Gastroesophageal sphincter (tissue), 4 donors: ENCODE measurements around the gene GRID1. TPM values are rescaled to one million over a fixed set of nuclear protein-coding genes. Genes with fewer than 3 reads are reported as not detected.
"Not testable (repeated sequence)": the region's sequence is repeated elsewhere in the genome, so short reads cannot be mapped to it uniquely, and the experiment has no call there.

ENCODE experiments used
- ATAC-seq: fragments of 150-250 bp; one replicate; pipeline ENCODE4 v1.9.1; 2016; ENCODE audit warnings: mild to moderate bottlenecking, moderate library complexity
- H3K27ac ChIP-seq, 4 donors: fragments of 200-600 bp; sonication (generic) in 3 of 4; 1 replicate in 3 of 4; 2 replicates in 1 of 4; pipeline ENCODE4 v1.5.1; 2016 to 2019
- H3K27me3 ChIP-seq: fragments of 200-600 bp; sonication (generic); one replicate; pipeline ENCODE4 v1.5.1; 2019
- H3K36me3 ChIP-seq, 2 donors: fragments of 200-600 bp; sonication (generic); one replicate each; pipeline ENCODE4 v1.5.1; 2019; ENCODE audit warnings: control low read depth in 1 of 2
- H3K4me1 ChIP-seq, 3 donors: fragments of 200-600 bp; sonication (generic); 1 replicate in 2 of 3; 2 replicates in 1 of 3; pipeline ENCODE4 v1.5.1; 2016 to 2019; ENCODE audit warnings: control low read depth in 2 of 3
- H3K4me3 ChIP-seq, 2 donors: fragments of 200-600 bp; sonication (generic); one replicate each; pipeline ENCODE4 v1.5.1; 2019; ENCODE audit warnings: mild to moderate bottlenecking in 1 of 2, moderate library complexity in 1 of 2
- H3K9me3 ChIP-seq, 3 donors: fragments of 200-600 bp; sonication (generic); one replicate each; pipeline ENCODE4 v1.5.1; 2017 to 2019; ENCODE audit warnings: control low read depth in 2 of 3
- CTCF ChIP-seq, 4 experiments: fragments of 200-600 bp in 2 of 4; fragments of 450-650 bp in 2 of 4; sonication (generic) in 1 of 4; IDR thresholded peaks; one replicate each; pipeline ENCODE4 v1.5.1; 2017 to 2019; ENCODE audit warnings: antibody characterized with exemption in 4 of 4, mild to moderate bottlenecking in 2 of 4, moderate library complexity in 2 of 4
- EP300 ChIP-seq: sonication (generic); formaldehyde crosslinking; IDR thresholded peaks from one replicate; pipeline ENCODE4 v1.6.1; 2017; ENCODE audit warnings: antibody characterized with exemption, mild to moderate bottlenecking
- POLR2A ChIP-seq, 2 donors: fragments of 450-650 bp; IDR thresholded peaks; one replicate each; pipeline ENCODE4 v1.6.1; 2017; ENCODE audit warnings: antibody characterized with exemption in 2 of 2, mild to moderate bottlenecking in 2 of 2, moderate library complexity in 1 of 2
- POLR2AphosphoS5 ChIP-seq: sonication (generic); formaldehyde crosslinking; IDR thresholded peaks from one replicate; pipeline ENCODE4 v1.6.1; 2017; ENCODE audit warnings: antibody characterized with exemption
- WGBS, 2 donors: methylation state at CpG; one replicate each; pipeline ENCODE4 v1.1.5; 2018; ENCODE audit warnings: low coverage in 1 of 2; 5-methylcytosine and 5-hydroxymethylcytosine counted together
- total RNA-seq, 4 donors: library from RNA; depleted of rRNA; stranded (reverse); fragments of >200 nt; gene quantifications; one replicate each; pipeline ENCODE4 v1.1.0, GENCODE V29; 2016

The GRID1 gene
- total RNA-seq, 4 donors from 2014 or later, result 1.2 to 2.7 (median 1.7) TPM

GRCh38 chr10:85724215-85724614 is 642.4 kb downstream of the GRID1 start:
- no peak overlapping the region for H3K4me3 ChIP-seq
- ATAC-seq, result no peak

DNA sequence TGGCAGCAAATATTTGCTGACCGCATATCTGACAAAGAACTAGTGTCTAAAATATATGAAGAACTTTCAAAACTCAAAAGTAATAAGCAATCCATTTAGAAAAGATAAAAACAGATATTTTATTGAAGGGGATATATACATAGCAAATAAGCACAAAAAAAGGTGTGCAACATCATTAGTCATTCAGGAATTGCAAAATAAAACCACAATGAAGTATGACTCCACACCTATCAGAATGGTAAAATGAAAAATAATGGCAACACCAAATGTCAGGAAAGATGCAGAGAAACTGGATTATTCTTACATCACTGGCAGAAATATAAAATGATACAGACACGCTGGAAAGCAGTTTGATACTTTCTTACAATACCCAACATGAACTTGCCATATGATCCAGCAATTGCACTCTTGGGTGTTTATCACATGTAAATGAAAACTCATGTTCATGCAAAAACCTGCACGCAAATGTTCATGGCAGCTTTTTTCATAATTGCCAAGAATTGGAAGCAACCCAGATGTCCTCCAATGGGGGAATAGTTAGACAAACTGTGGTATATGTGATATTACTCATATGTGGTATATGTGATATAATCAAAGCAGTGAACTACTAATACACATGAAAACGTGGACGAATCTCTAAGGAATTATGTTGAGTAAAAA is 645.5 kb downstream of the GRID1 start:
- H3K9me3 ChIP-seq, result no peaks in the 10 kb centered on the region
- H3K27ac ChIP-seq, result no peak overlapping the region
- TF ChIP-seq EP300, result no peak
- WGBS, 2 donors, result 60 to 68% methylated on average over 5 of the region's 5 CpGs
- H3K27me3 ChIP-seq, result no peaks in the 10 kb centered on the region
- no peaks in the 10 kb centered on the region for H3K4me1 ChIP-seq
- no peak overlapping the region for H3K4me3 ChIP-seq
- no peaks in the 10 kb centered on the region for H3K36me3 ChIP-seq
- ATAC-seq, result no peak

More at GRCh38 chr10:85724215-85724614, 642.4 kb downstream of the GRID1 start:
- H3K27me3 ChIP-seq, result no peaks in the 10 kb centered on the region
- H3K9me3 ChIP-seq, result no peaks in the 10 kb centered on the region
- TF ChIP-seq POLR2AphosphoS5 (no peak), CTCF (IDR thresholded peaks at IDR 0.05) (no peak), EP300 (no peak), POLR2A (IDR thresholded peaks at IDR 0.05) (no peak)
- WGBS, 2 donors, result 86 to 93% methylated on average over 5 to 6 of the region's 6 CpGs
- no peak overlapping the region for H3K27ac ChIP-seq
- no peaks in the 10 kb centered on the region for H3K36me3 ChIP-seq
- H3K4me1 ChIP-seq, result no peaks in the 10 kb centered on the region

DNA sequence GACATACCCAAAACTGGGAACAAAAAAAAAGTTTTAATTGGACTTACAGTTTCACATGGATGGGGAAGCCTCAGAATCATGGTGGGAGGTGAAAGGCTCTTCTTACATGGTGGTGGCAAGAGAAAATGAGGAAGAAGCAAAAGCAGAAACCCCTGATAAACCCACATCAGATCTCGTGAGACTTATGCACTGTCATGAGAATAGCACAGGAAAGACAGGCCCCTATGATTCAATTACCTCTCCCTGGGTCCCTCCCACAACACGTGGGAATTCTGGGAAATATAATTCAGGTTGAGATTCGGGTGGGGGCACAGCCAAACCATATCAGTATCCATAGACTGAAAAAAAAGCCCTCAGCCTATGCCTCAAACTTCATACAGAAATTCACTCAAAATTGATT is 647.2 kb downstream of the GRID1 start:
- no peak for ATAC-seq
- 52 to 70% methylated on average over 2 to 3 of the region's 3 CpGs for WGBS, 2 donors
- Histone ChIP-seq H3K27me3 (no peaks in the 10 kb centered on the region), H3K4me1 (no peaks in the 10 kb centered on the region), H3K4me3 (no peak overlapping the region), H3K36me3 (no peaks in the 10 kb centered on the region), H3K27ac (no peak overlapping the region), H3K9me3 (no peaks in the 10 kb centered on the region)
- TF ChIP-seq EP300 (no peak), CTCF (IDR thresholded peaks at IDR 0.05) (no peak), POLR2AphosphoS5 (no peak), POLR2A (IDR thresholded peaks at IDR 0.05) (no peak)

- 69 to 89% methylated on average over 3 to 4 of the region's 4 CpGs for WGBS, 2 donors
- H3K36me3 ChIP-seq, result no peaks in the 10 kb centered on the region
Observed at GRCh38 chr10:85713885-85714284, 652.7 kb downstream of the GRID1 start.

DNA sequence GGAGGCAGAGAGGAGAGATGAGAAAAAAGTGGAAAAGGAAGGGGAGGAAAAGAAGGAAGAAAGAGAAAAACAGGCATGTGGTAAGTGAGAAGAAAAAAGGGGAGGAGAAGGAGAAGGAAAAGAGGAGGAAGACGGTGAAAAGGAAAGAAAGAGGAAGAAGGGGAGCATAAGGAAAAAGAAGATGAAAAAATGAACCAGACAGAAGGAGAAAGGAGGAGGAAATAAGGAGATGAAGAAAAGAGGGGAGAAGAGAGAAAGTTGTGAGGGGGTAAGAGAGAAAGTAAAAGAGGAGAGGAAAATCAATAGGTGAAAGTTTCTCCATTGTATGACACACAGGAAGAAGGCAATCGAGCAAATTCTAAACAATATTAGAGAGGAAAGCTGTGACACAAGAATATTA is 663.8 kb downstream of the GRID1 start:
- 62 to 71% methylated on average over 1 to 2 of the region's 2 CpGs for WGBS, 2 donors
- Histone ChIP-seq H3K4me3 (no peak overlapping the region), H3K36me3 (no peaks in the 10 kb centered on the region), H3K9me3 (no peaks in the 10 kb centered on the region), H3K4me1 (no peaks in the 10 kb centered on the region), H3K27me3 (no peaks in the 10 kb centered on the region), H3K27ac (no peak overlapping the region)
- no peak for TF ChIP-seq EP300
- TF ChIP-seq POLR2AphosphoS5, result no peak
- TF ChIP-seq CTCF (IDR thresholded peaks at IDR 0.05), result no peak
- ATAC-seq, result no peak

More at GRCh38 chr10:85713885-85714284, 652.7 kb downstream of the GRID1 start:
- peaks cover 0 to 4% (median 0%) of the 10 kb centered on the region in 3 donors for H3K9me3 ChIP-seq
- no peaks in the 10 kb centered on the region for H3K27me3 ChIP-seq
- TF ChIP-seq EP300 (no peak), CTCF (IDR thresholded peaks at IDR 0.05) (no peak), POLR2A (IDR thresholded peaks at IDR 0.05) (no peak), POLR2AphosphoS5 (no peak)
- no peak overlapping the region for H3K4me3 ChIP-seq
- no peak for ATAC-seq
- H3K4me1 ChIP-seq, result no peaks in the 10 kb centered on the region
- no peak overlapping the region for H3K27ac ChIP-seq

DNA sequence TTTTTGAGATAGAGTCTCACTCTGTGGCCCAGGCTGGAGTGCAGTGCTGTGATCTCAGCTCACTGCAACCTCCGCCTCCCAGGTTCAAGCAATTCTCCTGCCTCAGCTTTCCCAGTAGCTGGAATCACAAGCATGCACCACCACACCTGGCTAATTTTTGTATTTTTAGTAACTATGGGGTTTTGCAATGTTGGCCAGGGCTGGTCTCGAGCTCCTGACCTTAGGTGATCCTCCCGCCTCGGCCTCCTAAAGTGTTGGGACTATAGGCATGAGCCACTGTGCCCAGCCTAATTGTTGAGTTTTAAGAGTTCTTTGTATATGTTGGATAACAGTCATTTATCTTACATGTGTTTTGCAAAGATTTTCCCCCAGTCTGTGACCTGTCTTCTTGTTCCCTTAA is 667.5 kb downstream of the GRID1 start:
- H3K27me3 ChIP-seq, H3K4me3 ChIP-seq, H3K9me3 ChIP-seq, H3K36me3 ChIP-seq, ATAC-seq, H3K4me1 ChIP-seq, H3K27ac ChIP-seq: not testable (repeated sequence)
- WGBS, 2 donors, result 69% methylated on average over 4 of the region's 4 CpGs; no CpG with 5 or more reads in 1 of the 2 donors
